GM21390 (cell line): ENCODE data around the gene NUDCD3.

Source experiments
- ATAC-seq: cut with Tn5 transposase; IDR thresholded peaks from one replicate; pipeline ENCODE4 v1.9.1; 2021; ENCODE audit not compliant: unreplicated experiment

NUDCD3 gene

GRCh38 chr7:44402401-44403060 is 87.9 kb downstream of the NUDCD3 start:
- no peak for ATAC-seq

GRCh38 chr7:44401692-44402091 is 88.8 kb downstream of the NUDCD3 start:
- ATAC-seq: no peak

- no peak for ATAC-seq
Observed at GRCh38 chr7:44400033-44400511, 90.4 kb downstream of the NUDCD3 start.

DNA sequence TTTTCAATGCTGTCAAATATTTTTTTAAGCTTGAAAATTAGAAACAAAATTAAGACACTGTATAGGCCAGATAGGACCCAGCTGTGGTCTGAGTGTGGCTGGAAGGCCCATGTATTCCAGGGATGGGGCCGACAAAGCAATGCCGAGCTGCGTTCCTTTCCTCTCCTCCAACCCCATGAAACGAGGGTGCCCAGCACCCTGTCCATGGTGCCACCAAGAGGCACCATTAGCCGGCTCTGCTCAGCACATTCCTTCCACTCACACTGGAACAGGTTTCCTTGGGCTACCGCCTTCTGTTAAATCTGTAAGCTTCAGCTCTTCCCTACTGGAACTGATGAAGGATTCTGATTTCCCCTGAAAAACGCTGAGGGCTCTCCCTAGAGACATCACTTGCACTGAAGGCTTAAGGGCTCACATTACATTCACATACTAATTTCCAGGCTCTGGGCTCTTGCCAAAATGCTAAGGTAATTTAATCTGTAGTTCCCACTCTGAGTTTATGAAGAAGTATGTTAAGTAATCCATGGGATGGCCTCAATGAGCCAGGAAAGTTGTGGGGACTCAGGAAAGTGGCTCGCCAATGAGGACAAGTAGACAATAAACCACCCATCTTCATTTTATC is 91.4 kb downstream of the NUDCD3 start:
- ATAC-seq: no peak

DNA sequence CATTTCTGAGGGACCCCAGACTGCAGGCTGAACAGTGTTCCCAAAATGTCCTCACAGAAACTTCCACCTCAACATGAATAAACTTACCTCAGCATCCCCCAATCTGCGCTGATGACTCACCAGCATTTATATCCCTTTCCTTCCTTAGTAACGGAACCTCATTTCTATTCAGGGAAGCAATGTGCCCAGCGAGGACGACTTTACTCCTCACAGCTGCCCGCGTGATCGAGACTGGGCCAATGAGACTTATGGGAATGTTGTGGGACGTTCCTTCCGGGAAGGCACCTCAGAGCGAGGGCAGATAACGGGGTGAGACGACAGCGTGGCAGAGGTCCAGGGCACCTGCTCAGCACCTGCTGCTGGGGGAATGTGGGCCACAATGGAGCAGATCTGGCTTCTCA is 91.9 kb downstream of the NUDCD3 start:
- ATAC-seq: no peak

DNA sequence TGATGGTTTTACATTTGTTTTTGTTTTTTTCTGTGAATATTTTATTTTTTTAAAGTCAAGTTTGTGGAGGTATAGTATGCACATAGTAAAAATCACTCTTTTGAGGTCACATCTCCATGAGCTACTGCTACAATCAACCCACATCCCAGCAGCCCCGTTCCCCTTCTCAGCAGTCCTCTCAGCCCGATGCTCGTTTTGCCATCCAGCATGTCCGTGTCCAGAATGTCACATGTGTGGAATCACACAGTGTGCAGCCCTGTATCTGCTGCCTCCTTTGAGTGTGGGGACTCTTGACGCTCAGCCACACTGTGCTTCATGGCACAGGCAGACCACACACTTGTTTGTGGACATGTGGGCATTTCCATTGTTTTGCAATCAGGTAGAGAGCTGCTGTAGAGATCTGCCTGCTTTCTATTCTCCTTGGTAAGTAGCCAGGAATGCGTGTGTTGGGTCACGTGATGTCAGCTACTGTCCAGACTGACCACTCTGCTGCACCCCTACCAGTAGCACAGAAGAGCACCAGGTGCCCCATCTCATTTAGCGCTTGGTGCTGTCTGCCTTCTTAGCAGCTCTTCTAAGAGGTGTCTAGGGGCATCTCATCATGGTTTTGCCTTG is 93.4 kb downstream of the NUDCD3 start:
- no peak for ATAC-seq

DNA sequence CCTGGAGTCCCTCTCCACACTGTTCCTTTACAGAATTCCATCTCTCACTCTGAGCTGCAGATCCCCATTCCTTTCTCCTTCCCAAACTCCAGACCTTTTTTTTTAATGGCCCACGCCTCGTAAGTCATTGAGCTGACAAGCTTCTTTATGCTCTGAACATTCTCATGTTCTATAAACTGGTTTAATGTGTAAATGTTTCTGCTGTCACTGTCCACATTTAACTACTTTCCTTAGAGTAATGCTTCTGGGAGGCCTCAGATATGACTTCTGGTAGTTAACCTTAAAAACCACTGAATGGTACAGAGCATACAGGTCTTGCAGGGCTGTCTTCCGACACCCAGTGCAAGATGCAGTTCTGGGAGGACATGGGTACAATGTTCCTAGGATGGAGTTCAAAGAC is 94.0 kb downstream of the NUDCD3 start:
- no peak for ATAC-seq

GRCh38 chr7:44395067-44395466 is 95.4 kb downstream of the NUDCD3 start:
- no peak for ATAC-seq

GRCh38 chr7:44394636-44395035 is 95.8 kb downstream of the NUDCD3 start:
- ATAC-seq: no peak

DNA sequence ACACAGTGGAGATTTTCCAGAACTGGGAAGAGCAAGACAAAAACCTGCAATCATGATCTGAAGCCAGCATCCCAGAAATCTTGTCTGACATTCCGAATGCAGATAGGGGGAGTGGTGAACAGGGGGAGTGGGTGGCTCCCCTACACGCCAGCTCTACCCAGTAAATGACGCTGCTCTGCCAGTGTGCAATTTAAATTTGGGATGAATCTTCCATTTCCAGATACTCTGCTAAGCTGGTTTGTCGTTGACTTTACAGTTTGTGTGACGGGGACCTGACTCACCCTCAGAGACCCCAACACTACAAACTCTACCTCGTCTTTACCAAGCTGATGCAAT is 96.4 kb downstream of the NUDCD3 start:
- ATAC-seq: no peak

DNA sequence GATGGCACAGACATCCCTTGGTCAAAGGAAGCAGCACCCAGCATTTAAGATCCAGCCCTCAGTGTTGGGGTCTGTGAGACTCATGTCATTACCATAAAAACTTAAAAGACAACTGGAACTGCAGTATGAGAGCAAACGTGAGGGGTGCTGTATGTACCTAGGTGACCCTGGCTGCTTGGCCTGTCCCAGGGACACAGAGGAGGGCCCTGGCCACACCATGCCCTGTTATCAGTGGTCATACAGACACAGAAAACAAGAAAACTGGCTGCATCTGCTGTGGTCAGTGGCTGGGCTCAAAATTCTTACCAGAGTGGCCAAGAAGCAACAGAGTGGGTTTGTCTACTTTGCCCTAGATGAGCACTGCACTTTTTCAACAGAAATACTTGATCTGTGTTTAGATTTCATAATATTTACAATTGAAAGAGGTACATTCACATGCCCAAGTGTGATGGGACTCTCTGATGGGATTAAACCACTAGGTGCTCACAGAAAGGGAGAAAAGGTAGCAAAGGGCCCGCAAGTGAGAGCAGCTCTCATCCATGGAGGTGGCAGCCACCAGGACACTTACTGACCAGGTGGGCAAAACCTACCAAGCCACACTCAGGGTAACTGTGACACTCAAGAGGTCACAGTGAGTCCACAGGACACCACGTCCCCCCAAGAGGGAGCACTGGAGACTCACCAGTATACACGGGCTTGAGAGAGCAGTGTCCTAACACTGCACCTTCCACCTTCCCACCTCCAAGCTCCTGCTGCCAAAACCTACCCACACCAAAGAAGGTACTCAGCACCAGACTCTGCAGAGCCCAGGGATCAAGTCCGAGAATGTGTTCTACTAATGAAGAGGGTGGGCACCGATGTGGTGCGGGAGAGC is 97.0 kb downstream of the NUDCD3 start:
- ATAC-seq: no peak

DNA sequence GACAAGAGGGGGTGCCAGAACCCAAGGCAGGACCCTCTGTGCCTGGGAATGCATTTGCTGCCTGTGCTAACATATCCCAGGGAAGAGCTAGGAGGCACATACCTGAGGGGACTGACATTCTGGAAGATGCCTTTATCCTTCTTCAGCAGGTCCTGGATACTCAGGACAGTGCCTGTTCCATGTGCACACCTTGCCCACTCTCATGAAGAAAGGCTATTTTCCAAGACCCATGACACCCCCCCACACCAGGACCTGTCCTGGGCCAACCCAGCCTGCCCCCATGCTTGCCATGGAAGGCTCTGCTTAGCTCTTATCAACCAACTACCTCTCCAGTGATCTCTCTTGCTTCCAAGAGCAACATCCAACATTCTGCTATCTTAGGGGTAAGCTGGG is 97.8 kb downstream of the NUDCD3 start:
- ATAC-seq: no peak

- no peak for ATAC-seq
Observed at GRCh38 chr7:44391746-44392617, 98.5 kb downstream of the NUDCD3 start.

GRCh38 chr7:44391171-44391570 is 99.3 kb downstream of the NUDCD3 start:
- no peak for ATAC-seq

- no peak for ATAC-seq
Observed at GRCh38 chr7:44390701-44391100, 99.8 kb downstream of the NUDCD3 start.

- no peak for ATAC-seq
Observed at GRCh38 chr7:44388089-44388970, 102.1 kb downstream of the NUDCD3 start.

DNA sequence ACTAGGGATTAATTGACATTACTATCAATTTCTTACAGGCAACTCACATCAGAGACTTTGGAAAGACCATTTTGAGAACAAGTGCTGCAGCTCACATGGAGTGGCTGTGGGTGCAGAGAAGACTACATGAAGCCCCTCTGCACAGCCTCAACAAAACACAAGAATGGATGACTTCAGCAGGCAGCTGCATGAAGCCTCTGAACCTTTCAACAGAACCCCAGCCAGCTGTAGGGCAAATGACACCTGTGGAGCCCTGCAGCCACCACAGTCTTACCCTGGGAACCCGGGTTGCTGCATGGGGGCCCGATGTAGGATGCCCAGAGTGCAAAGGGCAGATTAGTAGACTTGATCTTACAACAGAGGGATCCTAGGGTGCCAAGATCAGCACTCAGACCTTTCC is 103.1 kb downstream of the NUDCD3 start:
- ATAC-seq: no peak

DNA sequence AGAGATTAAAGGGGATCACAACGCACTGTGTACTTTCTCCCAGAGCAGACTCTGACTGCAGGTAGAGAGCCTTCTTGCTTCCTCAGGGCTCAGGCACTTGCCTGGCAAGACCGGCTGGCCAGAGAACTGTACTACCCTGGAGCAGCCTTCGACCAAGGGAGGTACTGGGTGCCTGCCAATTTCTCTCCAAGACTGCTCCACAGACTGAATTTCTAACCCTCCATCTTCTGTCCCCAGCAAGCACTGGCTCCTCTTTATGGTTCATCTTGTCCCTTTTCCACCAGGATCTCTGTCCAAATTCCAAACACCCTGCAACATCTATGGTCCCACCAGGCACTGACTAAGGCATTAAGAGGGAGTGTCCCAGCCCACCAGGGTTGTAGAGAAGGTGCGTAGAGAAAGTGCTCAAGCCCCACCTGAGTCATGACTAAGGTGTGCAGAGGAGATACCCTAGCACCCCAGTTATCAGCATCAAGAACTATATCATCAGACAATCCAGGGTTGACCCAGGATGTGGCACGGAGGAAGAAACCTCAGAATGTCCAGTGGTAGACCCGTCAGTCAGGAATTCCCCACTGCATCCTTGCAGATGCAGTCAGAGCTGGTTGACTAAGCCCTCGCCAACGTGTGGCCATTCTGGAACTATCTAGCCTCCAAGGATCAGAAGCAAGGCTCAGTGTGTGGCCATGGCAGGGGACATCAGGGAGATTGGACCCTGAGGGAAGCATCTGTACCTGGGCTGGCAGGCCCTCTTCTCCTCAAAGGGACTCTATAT is 104.1 kb downstream of the NUDCD3 start:
- ATAC-seq: no peak
